NCI-H1436 (cell line): ENCODE data around the gene HMOX2.
A peak's percentile ranks its signal among the peaks of the same experiment; 100 is the strongest.

Experiments used
- DNase-seq: peaks from one replicate; lab custom pipeline; 2025; lab: John Stamatoyannopoulos, UW

HMOX2 gene

DNA sequence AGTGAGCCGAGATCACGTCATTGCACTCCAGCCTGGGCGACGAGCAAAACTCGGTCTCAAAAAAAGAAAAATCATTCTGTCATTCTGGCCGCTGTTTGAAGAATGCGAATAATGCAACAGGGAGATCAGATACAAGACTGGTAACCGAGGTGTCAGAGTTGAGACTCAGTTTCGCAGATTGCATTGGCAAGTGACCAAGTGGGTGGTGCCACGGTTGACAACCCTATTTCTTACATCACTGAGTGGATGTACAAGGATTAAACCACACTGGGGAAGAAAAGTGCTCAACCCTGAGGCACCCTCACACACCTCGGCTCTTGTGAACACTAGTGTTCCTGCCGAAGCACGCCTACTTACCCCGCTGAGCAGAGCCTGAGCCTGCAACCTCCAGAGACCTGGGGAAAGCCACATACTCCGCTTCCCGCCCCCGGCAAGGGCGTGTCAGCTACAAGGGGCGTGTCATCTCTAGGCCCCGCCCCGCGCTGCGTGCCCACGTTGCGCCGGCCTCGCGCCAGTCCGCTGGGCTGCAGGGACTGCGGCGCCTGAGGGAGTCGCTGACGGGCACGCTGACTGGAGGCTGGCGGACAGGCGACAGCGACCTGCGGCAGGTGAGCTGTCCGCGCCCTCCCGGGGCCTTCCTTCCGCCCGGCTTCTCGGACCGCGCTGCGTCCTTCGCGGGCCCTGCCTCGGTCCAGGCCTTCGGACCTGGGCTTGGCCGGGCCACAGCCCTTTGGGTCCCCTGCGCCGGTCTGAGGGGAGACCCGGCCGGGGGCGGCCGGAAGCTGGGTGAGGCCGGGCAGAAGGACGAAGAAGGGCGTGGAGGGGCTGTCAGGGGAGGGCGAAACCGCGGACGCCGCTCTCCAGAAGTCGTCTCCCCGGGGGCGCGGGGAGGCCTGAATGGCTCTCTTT is at the start of gene HMOX2:
HMOX2 (plus strand) TSS at position 519 of the 909 bp plus-strand sequence. CDS start 29,127 bp downstream, outside the sequence.
- DNase-seq = peak; percentile 91

DNA sequence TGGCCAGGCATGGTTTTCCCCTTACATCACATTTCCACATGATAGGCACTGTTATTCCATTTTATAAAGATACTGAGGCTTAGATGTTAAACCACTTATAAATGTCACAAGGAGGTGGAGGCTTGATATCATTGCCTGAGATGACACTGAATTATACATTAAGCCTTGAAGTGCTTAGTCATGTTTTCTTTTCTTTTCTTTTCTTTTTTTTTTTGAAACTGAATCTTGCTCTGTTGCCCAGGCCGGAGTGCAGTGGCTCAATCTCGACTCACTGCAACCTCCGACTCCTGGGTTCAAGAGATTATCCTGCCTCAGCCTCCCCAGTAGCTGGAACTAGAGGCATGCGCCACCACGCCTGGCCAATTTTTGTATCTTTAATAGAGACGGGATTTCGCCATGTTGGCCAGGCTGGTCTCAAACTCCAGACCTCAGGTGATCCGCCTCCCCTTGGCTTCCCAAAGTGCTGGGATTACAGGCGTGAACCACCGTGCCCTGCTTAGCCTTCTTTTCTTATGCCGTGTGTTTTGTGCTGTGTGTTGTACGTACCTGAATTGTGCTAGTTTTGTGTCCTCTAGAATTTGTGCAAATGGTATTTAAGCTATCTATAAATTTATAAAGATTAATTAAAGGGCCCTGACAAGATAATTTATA is 49.4 kb upstream of the HMOX2 start:
- no peak for DNase-seq

GRCh38 chr16:4428500-4428899 is 47.7 kb upstream of the HMOX2 start:
- DNase-seq = no peak

DNA sequence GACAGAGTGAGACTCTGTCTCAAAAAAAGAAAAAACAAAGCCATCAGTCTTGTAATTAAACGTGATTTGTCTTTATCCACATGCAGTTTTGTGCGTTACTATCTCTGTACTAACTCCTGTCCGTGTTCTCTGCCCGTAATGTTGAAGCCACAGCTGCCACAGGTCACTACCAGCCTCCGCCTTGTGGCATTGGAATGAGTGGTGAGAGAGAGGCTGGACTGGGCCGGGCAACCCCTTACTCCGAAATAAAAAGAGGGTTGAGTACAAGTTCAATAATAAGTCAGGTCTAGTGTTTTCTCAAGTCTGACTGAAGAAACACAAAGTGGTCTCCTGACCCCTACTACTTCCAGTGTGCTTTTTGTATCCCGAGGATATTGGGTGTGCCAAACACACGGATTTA is 45.2 kb upstream of the HMOX2 start:
- DNase-seq = no peak

- DNase-seq = no peak
These were observed 43.0 kb upstream of the HMOX2 start for GRCh38 chr16:4433228-4433627.

DNA sequence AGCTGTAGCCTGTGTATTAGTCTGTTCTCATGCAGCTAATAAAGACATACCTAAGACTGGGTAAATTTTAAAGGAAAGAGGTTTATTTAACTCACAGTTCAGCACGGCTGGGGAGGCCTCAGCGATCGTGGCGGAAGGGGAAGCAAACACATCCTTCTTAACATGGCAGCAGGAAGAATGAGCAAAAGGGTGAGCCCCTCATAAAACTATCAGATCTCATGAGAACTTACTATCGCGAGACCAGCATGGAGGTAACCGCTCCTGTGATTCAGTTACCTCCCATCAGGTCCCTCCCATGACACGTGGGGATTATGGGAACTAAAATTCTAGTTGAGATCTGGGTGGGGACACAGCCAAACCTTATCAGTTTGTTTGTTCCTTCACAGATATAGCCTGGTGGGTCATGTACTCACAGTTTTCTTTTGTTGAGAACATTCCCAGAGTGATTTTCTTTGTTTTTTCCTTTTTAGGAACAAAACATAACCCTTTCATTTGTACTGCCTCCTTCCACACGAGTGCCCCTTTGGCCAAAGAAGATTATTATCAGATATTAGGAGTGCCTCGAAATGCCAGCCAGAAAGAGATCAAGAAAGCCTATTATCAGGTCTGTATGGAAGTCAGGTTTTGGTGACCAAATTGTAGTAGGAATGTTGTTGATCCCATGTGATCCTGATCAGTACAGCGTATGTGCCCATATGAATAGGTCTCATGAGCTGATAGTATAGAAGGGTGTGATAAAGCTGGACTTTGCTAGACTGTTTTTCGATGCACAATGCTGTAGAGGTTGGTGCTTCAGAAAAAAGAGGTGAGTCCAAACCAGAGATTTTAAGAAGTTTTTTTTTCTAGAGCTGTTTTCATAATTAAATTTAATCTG is 42.0 kb upstream of the HMOX2 start:
- DNase-seq = no peak

DNA sequence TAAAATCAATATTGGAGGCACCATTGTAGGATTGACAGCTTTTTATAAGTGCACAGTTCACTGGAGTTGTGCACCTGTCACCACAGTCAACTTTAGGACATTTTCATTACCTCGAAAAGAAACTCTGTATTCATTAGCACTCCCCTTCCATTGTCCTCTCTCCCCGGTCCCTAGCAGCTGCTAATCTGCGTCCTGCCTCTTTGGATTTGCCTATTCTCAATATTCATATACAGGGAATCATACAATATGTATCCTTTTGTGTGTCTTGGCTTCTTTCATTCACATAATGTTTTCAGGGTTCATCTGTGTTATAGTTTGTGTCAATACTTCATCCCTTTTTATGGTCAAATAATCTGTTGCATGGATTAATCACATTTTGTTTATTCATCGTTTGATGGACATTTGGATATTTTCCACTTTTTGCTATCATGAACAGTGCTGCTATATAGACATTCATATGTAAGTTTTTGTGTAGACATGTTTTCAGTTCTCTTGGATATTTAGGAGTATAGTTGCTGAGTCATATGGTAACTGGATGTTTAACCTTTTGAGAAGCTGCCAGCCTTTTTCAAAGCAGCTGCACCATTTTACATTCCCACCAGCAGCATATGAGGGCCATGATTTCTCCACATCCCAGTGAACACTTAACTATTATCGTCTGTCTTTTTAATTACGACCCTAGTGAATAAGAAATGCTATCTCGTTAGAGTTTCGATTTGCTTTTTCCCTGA is 40.7 kb upstream of the HMOX2 start:
- no peak for DNase-seq

DNA sequence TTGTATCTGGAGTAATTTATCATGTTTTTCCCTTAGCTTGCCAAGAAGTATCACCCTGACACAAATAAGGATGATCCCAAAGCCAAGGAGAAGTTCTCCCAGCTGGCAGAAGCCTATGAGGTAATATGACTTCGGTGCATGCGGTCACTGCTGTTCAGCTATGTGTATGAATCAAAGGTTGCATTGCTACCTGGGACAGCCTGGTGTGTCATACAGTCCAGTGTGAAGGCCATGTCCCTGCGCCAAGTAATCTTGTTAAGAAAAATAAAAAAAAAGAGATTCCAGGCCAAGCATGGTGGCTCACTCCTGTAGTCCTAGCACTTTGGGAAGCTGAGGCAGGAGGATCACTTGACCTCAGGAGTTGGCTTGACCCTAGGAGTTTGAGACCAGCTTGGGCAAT is 38.8 kb upstream of the HMOX2 start:
- DNase-seq = no peak

- DNase-seq = no peak
These were observed 33.8 kb upstream of the HMOX2 start for GRCh38 chr16:4442371-4442770.

DNA sequence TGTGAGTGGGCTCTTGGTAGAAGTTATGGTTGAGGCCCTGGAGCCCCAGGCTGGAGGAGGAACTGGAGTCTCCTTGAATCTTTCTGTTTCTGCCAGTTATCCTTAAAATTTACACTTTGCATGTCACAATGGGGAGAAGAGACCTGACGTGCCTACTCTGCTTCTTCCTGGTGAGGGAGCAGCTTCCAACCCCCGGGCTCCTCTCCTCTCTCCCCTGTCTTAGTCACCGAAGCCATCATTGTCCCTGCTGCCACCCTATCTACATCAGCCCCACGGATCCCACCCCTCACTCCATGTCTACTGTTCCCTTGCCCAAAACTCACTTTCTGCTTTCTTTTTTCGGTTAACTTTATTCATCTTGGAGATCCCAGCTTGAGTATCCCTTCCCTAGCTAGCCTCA is 32.9 kb upstream of the HMOX2 start:
- no peak for DNase-seq

DNA sequence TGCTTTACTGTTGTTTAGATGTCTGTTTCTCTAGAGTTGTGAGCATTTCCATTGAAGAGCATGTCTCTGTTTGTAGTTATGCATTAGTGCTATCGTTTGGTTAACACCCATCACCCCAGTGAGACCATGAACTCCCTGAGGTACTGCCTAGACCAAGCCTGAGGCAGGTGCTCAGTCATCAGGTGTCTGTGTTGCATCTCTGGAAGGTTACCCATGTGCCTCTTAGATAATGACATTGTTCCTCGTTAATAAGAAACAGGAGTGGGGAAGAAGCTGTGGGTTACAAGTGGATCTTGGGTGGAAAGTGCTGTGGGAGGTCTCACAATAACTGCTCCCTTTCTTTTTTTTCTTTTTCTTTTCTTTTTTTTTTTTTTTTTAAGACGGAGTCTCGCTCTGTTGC is 32.2 kb upstream of the HMOX2 start:
- no peak for DNase-seq

DNA sequence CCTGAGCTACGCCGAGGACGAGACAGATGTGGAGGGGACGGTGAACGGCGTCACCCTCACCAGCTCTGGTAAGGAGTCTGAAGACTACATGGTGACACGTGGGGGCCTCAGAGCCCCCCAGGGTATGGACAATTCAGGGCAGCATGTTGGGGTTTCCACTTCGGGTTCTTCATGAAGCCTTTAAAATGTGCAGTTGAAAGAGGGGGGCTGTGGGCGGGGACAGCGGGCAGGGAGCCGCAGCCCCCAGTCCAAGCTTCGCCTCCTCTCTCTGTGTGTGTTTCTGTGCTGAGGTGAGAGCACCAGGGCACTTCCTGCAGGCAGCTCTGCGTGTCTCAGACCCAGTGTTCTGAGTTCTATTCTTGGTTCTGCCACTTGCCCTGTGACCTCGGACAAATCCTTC is 25.8 kb upstream of the HMOX2 start:
- no peak for DNase-seq

GRCh38 chr16:4450931-4451519 is 25.2 kb upstream of the HMOX2 start:
- DNase-seq = no peak

GRCh38 chr16:4452674-4453073 is 23.5 kb upstream of the HMOX2 start:
- DNase-seq = no peak

DNA sequence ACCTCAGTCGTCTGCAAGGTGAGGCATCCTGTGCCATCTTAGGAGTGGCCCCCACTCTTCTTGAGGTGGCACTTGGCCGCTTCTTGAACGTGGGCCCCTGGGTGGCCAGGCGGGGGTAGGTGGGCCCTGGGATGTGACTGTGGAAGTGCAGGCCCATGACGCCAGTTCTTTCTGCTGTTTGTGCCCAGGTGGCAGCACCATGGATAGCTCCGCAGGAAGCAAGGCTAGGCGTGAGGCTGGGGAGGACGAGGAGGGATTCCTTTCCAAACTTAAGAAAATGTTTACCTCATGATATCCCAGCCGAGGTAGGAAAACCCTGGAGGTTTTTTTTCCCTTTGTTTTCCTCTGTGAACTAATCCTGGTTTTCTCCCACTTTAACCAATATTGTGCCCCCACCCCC is 21.6 kb upstream of the HMOX2 start:
- DNase-seq = no peak

DNA sequence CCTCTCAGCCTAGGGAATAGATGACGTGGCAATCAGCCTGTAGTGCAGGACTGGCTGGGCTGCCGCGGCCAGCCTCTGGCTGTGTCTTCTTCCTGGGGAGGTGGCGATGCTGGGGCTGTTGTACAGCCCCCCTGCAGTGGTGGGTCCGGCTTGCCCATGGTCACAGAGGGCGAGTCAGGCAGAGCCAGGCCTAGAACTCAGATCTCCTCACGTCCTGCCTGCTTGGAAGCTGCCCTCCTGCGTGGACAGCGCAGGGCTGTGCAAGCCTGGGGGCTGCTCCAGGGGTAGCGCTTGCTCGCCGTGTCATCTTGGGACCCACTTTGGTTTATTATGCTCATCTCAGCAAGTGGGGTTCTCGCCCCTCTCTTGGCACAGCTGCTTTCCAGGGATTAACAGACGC is 21.1 kb upstream of the HMOX2 start:
- DNase-seq = no peak

GRCh38 chr16:4455951-4456350 is 20.2 kb upstream of the HMOX2 start:
- DNase-seq = no peak

DNA sequence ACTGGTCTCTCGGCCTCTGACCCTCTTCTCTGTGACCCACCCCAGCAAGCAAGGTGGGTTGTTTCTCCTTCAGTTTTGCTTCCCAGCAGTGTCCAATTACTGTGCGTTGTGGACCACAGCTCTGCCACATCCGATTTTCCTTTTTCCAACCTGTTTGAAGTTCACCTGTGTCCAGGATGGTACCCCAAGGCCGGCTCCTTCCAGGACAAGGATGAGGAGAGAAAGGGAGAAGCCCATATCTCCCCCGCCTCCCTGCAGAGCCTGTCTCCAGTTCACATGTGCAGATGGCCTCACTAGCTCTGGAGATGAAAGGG is 15.3 kb upstream of the HMOX2 start:
- no peak for DNase-seq

DNA sequence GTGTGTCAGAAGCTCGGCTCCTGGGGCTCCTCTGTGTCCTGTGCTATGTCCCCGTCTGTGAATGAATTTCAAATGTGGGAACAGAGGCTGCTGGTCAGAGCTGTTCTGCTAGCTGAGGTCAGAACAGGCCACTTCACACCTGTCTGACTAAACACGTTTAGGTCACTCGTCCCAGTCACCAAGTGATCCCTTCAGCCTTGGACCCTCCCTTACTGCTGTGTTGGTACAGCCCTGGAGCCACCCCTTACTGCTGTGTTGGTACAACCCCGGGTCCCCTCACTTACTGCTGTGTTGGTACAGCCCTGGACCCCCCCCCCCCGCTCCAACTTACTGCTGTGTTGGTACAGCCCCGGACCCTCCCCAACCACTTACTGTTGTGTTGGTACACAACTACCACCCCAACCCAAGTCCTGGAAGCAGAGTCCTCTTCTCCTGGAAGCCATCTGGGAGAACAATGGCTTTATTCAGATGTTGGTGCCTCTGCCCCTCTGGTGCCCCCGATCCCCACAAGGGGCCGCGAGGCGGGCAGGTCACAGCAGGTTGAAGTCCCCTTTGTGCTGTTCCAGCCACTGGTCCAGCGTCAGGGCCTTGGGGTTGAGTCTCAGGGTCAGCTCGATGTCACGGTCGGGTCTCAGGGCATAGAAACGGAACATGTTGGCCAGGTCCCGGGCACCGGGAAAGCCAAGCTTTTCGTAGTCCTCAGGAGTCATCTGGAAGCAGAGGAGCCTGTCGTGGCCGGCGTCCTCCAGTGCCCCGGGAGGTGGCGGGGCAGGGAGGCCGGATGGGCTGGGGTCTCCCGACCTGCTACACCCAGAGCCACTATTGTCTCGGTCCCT is 14.7 kb upstream of the HMOX2 start:
- DNase-seq = no peak

DNA sequence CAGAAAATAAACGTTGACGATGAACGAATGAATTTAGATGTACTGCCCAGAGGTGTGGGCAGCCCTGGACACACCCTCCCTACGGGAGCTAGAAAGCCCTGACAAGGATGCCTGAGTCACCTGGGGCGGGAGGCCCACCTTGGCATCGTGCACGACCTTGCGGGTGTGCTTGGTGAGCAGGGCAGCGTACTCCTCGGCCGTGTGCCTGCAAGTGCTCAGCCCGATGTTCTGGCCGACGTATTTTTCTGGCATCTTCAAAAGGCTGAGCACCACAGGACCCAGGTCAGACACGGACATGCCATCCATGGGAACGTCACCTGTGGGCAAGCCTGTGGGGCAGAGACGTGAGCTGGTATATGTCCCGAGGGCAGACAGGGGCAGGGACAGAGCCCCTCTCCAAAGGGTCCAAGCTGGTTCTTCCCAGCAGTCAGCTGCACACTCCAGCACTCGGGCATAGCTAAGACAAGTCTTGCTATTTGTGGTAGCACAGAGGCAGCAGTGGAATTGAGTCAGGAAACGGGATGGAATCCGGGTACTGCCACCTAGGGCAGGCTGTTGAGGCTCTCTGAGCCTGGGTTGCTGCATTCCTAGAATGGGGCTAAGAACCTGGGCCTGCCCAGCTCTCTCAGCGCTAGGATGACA is 12.6 kb upstream of the HMOX2 start:
- DNase-seq = no peak
